ENCODE measurements around the gene FAM53B.
"Not testable (repeated sequence)": the region's sequence is repeated elsewhere in the genome, so short reads cannot be mapped to it uniquely, and the experiment has no call there.

DNA sequence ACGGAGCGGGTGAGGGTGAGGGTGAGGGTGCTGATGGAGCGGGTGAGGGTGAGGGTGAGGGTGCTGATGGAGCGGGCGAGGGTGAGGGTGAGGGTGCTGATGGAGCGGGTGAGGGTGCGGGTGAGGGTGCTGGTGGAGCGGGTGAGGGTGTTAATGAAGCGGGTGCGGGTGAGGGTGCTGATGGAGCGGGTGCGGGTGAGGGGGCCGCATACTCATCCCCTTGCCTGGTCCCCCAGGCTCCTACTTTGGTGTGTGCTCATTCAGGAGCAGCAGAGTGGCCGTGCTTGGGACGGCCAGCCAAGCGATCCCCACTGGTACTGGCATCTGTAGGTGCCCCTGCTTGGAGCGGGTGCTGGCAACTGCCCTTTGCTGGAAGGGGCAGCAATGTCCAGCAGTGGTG is 133.3 kb downstream of the FAM53B start:
- TF ChIP-seq, protein P1, sequence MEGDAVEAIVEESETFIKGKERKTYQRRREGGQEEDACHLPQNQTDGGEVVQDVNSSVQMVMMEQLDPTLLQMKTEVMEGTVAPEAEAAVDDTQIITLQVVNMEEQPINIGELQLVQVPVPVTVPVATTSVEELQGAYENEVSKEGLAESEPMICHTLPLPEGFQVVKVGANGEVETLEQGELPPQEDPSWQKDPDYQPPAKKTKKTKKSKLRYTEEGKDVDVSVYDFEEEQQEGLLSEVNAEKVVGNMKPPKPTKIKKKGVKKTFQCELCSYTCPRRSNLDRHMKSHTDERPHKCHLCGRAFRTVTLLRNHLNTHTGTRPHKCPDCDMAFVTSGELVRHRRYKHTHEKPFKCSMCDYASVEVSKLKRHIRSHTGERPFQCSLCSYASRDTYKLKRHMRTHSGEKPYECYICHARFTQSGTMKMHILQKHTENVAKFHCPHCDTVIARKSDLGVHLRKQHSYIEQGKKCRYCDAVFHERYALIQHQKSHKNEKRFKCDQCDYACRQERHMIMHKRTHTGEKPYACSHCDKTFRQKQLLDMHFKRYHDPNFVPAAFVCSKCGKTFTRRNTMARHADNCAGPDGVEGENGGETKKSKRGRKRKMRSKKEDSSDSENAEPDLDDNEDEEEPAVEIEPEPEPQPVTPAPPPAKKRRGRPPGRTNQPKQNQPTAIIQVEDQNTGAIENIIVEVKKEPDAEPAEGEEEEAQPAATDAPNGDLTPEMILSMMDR (IDR thresholded peaks at IDR 0.05) = not testable (repeated sequence)
- not testable (repeated sequence) for TF ChIP-seq POLR2AphosphoS5 (IDR thresholded peaks at IDR 0.05)

Data from breast epithelium (tissue), 3 donors.